HFFc6 (cell line): ENCODE measurements around the gene BMP15. TPM values are rescaled to one million over a fixed set of nuclear protein-coding genes. Genes with fewer than 3 reads are reported as not detected.

Experiments
- total RNA-seq, 6 experiments: library from RNA; stranded (reverse); fragmentation: NEBNext Ultra II Directional; extraction: Animal tissue kit (Norgen Biotek cat#: 25700); gene quantifications; 2 replicates in 1 of 6; 3 replicates in 5 of 6; pipeline ENCODE4 v1.2.3, GENCODE V29; 2021

BMP15 gene
- total RNA-seq, 6 experiments from 2014 or later, result not detected

Other genes starting within 250 kb of the BMP15 start
- gene SHROOM4, start 96.5 kb upstream of the BMP15 start, total RNA-seq, result not detected